HG03103 (cell line): ENCODE measurements around the gene IFITM10.

Source experiments
- ATAC-seq: cut with Tn5 transposase; IDR thresholded peaks from one replicate; pipeline ENCODE4 v1.9.1; 2021; ENCODE audit warnings: low read depth; ENCODE audit not compliant: unreplicated experiment

Gene IFITM10

DNA sequence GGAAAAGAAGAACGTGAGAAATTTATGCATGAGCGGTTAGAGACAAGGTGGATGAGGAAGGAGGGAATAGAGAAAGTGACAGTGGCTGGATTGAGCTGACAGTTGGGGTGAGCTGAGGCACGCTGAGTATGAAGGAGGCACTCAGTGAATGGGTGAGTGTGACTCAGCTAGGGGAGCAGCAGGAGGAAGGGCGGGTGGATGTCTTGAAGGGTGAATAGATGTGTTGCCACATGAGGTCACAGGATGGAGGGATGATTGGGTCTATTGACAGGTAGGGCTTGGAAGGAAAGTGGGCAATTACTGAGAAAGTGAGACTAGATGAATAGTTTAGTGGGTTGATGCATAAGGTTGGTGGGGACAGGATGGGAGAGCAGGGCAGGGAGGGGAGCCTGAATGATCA lies 8.0 kb downstream of the IFITM10 start:
- ATAC-seq, result no peak

DNA sequence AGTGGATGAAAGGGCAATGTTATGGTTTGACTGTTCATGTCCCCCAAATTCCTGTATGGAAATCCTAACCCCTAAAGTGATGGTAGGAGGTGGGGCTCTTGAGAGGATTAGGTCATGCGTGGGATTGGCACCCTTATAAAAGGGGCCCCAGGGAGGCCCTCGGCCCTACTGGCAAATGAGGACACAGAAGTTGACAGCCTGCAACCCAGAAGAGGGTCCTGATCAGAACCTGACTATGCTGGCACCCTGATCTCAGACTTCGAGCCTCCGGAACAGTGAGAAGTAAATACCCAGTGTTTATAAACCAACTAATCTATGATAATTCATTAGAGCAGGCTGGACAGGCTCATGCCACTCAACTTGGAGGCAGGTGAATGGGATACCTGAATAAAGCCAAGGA lies 8.7 kb downstream of the IFITM10 start:
- ATAC-seq, result no peak

DNA sequence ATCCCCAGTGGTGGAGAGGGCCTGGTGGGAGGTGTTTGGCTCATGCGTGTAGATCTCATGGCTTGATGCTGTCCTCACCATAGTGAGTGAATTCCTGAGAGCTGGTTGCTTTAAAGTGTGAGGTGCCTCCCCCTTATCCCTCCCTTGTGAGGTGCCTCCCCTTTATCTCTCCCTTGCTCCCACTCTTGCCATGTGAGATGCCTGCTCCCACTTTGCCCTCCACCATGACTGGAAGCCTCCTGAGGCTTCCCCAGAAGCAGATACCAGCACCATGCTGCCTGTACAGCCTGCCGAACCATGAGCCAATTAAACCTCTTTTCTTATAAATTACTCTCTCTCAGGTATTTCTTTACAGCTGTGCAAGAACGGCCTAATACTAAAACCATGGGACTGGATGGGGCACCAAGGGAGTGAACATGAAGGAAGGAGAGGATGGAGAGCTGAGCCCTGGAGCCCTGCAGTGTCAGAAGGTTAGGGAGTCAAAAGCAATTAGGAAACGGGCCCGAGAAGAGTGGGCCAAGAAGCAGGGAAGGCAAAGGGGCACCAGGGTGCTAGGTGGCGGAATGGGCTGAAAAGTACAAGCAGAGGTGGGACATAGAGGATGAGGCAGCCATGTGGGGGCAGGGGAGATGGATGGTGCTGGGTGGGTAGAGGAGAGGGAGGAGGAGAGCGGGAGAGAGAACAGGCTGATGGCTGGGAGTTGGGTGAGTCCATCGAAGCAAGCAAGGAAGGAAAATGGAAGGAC lies 9.4 kb downstream of the IFITM10 start:
- no peak for ATAC-seq

DNA sequence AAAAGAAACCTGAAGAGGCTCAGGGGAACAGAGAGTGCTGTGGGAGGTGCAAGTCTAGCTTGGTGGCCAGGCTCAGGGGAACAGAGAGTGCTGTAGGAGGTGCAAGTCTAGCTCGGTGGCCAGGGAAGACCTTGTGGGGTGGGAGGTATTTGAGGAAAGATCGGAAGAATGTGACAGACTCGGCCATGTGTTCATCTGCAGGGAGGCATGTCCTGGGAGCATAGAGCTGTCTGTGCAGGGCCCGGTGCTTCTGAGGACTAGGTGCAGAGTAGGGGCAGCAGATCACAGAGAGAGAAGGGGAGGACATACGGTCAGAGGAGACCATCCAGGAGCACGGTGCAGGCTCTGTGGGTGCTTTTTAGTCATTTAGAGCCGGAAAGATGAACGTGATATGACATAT lies 10.8 kb downstream of the IFITM10 start:
- ATAC-seq, result no peak

DNA sequence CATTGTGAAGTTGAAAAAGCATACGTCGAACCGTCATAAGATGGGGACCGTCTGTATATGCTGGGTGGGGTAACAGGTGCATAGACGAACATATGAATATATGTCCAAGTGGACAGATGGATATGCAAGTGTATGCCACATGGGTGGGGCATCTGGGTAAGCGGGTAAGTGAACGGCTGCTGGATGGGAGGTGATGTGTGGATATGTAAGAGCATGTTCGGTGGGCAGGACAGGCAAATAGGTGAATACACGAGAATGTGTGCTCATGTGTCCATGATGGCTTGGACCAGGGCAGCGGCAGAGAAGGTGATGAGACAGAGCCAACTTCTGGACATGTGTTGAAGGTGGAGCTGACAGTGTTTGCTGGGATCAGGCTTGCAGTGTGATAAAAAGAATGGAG lies 12.0 kb downstream of the IFITM10 start:
- no peak for ATAC-seq

DNA sequence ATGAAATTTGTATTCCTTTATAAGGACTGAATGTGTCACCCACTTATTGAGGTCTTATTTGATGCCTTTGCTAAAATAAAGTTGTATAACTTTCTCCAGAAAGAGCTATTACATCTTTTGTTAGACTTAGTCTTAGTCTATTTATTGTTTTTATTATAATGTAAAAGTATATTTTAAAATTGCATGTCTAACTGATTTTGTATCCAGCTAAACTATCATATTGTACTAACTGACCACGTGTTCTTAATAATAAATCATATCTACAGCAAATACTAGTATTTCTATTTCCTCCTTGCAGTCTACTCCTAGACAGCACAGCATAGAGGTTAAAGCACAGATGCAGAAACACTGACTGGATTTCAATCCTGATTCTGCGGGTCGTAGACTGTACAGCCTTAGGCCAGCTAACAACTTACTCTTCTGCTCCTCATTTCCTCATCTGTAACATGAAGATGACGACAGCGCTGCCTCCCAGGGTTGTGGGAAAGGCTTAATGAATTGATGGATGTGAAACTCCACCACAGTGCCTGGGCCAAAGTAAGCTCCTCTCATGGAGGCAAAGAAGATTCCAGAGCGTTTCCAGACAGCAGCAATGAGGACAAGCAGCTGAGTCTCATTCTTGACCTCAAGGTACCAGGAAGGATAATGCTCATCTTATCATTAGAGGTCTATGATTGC lies 13.2 kb downstream of the IFITM10 start:
- ATAC-seq, result no peak

DNA sequence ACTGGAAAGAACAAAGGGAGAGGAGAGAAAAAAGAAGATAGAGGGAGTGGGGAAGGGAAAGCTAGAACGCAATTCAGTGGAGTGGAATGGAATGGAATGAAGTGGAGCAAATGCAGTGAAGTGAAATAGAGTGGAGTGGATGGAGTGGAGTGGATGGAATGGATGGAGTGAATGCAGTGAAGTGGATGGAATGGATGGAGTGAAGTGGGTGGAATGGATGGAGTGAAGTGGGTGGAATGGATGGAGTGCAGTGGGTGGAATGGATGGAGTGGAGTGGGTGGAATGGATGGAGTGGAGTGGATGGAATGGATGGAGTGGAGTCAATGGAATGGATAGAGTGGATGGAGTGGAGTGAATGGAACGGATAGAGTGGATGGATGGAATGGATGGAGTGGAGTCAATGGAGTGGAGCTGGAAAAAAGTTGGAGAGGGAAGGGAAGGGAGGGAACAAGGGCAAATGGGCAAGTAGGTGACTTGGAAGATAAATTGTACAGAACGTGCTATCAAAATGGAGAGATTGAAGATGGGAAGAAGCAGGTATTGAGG lies 13.9 kb downstream of the IFITM10 start:
- no peak for ATAC-seq

DNA sequence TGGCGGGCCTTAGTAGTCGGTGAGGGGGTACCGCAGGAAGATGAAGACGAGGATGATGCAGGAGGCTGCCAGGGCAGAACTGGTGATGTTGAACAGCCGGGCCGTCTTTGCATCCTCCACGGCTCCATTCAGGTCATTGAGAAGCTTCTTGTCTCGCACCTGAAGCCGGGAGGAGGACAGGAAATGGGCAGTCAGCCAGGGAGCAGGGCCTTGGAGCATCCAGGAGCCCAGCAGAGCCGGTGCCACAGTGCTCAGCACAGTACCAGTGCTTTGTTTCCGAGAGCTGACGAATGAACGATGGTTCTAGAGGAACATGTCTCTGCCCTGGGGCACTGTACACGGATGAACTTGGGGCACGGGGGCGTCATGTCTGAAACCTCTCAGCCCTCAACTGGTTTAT lies 15.1 kb downstream of the IFITM10 start:
- ATAC-seq, result no peak

DNA sequence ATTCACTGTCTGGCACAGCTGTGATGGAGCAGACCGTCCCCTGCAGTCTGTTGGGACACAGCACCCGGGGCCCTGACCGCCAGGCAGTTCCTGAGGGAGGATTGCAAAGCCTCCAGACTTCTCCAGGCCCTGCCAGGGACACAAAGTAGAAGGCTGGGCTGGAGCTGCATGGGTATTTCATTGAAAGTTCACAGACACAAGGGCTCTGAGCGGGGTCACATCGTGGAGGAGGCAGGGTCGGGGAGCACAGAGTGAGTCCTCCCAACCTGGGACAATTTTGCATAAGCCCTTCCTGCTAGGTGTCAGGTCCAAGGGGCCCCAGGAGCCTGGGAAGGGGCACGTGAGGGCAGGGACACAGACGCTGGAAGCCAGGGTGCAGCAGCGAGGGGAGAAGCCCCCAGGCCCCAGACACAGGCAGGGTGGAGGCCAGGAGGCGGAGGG lies 15.7 kb downstream of the IFITM10 start:
- no peak for ATAC-seq

DNA sequence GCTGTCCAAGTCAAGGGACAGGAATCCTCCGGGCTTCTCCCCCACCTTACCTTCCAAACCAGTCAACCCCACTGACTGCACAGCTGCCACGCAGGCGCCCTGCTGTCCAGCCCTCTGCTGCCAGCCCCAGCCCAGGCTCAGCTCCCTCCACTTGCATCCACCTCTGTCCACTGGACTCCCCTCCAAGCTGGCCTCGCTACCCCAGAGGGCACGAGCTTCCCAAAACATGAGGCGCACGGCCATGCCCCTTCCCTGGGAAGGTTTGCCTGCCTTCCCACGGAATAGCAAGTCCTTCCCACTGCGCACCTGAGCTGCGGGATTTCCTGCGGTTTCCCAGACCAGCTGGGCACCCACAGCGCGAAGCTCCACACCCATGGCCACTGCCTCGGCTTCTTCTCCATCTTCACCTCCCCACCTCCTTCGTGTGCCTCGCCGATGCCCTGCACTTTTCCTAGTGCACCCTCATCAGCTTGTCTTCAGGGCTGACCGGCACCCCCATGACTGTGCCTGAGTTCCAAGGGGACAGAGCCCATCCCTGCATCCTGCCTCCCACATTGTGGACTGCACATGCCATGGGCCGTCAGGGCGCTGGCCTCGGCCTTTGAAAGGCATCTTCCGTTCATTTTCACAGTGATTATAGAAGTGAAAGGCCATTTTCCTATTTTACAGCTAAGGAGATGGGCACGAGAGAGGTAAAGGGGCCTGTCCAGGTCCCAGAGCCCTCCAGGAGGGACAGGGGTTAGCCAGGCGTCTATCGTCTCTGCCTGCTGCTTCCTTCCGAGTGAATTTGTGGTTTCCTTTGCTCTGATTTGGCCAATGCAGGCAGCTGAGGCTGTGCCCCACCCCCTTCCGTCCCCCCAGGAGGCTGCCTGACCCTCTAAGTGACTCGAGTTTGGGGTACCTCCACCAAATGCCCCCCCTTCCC lies 16.4 kb downstream of the IFITM10 start:
- ATAC-seq, result no peak

DNA sequence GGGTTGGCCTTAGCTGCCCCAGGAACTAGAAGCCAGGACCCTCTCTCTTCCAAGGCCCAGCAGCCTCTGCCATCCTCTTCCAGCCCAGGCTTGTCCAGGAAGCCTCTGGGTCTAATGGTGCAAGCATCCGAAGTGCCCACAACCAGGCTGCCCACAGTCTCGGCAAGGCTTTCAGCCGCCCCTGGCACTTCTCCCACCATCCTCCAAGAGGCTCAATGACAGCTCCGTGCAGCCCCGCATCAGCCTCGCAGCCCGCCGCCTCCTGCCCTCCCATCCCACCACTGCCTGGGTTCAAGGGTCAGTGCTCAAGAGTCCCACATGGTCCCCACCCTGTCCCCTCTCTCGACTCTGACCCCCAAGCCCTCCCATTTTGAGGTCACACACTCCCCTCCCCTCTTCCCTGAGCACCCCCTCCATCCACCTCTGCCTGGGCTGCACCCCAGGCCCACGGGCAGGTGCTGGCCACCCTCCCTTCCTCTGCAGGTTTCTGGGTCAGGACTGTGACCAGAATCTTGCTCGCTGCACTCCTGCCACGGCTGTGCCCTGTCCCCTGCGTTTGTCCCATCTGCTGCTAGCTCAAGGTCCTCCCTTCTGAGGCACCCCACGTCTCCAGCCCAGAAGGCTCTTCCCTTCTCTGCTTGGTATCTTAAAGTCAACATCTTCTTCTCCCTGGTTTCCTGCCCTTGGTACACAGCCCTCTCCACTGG lies 17.2 kb downstream of the IFITM10 start:
- ATAC-seq, result no peak

DNA sequence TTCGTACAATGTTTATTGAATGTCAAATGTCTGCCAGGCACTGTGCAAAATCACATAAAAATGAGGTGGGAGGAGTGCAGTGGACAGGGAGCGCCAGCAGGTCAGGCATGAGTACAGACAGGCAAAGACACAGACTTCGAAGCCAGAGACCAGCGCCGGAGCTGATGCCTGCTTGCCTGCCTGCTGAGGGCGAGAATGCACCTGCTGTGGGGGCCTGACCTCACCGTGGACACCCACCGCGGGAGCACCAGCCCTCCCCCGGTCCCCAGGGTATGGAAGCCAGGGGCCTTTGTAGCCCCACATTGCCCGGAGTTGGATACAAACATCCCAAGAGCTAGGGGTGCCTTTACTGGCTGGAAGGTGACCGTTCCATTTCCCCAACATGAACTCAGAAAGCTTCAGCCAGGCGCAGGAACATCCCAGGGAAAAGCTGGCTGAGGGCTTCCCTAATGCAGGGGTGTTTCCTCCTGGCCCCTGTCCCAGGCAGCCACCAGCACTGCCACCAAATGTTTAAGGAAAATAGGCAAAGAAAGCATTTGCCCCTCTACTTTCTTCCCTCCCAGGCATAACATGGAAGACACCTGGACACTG lies 17.9 kb downstream of the IFITM10 start:
- no peak for ATAC-seq

DNA sequence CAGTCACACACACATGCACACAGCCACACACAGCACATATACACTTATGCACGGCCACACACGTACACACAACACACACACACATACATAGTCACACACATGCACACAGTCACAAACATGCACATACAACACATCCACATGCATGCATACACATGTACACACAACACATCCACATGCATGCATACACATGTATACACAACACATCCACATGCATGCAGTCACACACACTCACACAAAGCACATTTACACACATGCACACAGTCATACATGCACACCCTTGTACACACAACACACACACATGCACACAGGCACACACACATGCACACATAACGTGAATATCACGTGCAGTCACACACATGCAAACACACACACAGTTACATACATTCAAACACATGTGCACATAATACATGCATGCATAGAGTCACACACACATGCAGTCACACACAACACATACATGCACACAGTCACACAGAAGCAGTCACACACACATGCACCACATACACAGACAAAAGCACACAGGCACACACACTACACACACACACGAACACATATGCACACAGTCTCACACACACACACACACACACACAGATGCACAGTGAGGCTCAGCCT lies 18.8 kb downstream of the IFITM10 start:
- no peak for ATAC-seq

DNA sequence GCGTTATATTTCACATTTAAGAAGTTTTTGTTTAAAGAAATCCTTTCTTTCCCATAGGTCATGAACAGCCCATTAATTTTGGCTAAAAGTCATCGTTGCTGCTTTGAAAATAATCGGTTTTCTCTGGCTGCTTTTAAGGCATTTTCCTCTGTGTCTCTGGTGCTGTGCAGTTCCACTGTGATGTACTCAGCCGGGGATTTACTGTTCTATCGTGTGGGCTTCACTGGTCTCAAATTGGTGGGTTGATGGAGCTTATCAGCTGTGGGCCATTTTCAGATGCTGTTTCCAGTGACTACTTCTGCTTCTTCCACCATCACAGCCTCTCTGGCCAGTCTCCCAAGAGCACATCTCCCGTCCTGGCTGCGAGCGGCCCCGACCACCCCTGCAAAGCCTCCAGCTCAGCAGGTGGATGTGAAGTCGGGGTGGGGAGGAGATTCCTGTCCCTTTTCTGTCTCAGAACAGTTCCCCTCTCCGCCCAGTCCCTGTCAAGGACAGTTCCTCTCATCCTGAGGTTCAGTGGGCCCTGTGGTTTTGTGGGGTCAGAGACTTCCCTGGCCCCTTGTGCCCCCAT lies 20.3 kb downstream of the IFITM10 start:
- ATAC-seq, result no peak

DNA sequence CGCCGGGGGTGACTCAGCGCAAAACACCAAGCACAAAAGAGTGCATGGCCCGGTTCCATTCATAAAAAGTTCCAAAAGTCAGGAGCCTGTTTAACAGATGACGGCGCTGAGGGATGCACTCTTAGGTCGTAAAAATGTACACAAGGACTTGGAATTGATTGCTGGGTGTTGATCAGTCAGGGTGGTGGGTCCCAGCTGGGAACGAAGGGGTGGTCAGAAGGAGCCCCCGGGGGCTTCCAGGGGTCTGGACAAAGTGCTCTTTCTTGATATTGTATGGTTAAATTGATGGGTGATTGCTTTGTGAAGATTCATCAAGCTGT lies 20.7 kb downstream of the IFITM10 start:
- no peak for ATAC-seq

DNA sequence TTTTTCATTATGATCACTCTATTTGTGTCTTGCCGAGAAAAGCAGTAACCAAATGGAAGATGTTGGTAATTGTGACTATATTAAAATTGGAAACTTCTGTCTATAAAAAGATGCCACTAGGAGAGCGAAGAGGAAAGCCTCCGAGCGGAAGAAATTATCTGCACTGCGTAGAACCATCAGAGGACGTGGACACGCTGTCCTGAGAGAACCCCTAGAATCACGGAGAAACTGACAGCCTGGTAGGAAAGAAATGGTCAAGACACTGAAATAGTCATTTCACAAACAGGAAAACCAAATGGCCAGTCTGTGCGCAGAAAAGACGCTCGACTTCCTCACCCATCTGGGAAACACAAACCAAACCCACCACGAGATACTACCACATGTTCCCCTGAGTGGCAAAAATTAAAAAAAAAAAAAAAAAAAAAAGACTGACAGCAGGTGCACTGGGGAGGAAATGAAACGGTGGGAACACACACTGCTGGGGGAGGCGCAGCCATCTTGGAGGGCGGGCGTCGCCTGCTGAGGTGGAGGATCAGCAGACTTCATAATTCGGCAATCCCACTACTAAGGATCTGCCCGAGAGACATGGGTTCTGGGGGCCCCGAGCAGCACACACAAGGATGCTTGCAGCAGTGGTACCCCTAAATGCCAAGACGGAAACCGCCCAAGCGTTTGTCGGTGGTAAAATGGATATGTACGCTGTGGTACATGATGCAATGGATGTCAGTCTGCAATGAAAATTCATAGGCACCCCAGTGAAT lies 21.3 kb downstream of the IFITM10 start:
- ATAC-seq, result no peak

DNA sequence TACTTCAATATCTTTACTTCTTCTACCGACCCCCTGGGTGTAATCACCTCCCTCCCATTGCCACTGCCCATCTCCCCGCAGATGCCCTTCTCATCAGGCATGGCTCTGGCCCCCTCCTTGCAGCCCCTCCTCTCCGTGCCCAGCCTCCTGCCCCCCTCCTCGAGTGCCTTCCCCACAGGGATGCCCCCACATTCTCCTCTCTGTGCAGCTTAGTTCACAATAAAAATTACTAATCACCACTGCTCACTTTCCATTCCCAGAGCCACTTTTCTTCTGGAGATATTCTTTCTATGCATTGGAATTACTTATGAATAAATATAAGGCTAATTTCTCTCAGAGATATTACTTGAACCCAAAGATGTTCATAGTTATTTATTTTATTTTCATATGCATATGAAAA lies 22.1 kb downstream of the IFITM10 start:
- ATAC-seq, result no peak

DNA sequence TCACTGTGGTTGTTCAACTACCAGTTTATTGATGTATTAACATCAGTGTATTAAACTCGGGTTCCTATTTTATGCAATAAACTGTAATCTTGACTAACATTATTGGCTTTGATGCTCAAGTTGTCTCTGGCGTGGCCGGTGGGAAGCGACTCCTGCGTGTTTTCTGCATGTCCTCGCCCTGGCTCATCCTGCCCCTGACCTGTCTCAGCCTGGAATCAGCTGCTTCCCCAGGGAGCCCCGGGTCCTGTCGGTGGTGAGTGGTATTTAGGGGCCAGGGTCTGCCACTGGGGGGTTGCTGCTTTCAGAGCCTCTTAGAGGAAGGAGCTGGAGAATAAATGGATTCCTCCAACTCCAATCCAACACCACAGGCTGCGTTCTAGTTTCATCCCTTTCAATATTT lies 22.5 kb downstream of the IFITM10 start:
- no peak for ATAC-seq
